Measurements from ENCODE around the gene POP7.
A peak's percentile ranks its signal among the peaks of the same experiment; 100 is the strongest.
"Not testable (repeated sequence)": the region's sequence is repeated elsewhere in the genome, so short reads cannot be mapped to it uniquely, and the experiment has no call there.

Gene POP7

DNA sequence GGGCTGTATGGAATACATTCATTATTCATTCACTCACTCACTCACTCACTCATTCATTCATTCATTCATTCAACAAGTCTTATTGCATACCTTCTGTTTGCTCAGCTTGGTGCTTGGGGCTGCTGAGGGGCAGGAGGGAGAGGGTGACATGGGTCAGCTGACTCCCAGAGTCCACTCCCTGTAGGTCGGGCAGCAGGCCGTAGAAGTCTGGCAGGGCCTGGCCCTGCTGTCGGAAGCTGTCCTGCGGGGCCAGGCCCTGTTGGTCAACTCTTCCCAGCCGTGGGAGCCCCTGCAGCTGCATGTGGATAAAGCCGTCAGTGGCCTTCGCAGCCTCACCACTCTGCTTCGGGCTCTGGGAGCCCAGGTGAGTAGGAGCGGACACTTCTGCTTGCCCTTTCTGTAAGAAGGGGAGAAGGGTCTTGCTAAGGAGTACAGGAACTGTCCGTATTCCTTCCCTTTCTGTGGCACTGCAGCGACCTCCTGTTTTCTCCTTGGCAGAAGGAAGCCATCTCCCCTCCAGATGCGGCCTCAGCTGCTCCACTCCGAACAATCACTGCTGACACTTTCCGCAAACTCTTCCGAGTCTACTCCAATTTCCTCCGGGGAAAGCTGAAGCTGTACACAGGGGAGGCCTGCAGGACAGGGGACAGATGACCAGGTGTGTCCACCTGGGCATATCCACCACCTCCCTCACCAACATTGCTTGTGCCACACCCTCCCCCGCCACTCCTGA, 16.7 kb downstream of the POP7 start:
- Mint-ChIP-seq H3K4me1 (ENCODE audit: low read depth) (peaks cover 6% of the 10 kb centered on the region), H3K27me3 (peaks cover 28% of the 10 kb centered on the region), H3K9me3 (ENCODE audit: low read depth) (no peaks in the 10 kb centered on the region), H3K27ac (no peak overlapping the region), H3K4me3 (no peak overlapping the region), H3K36me3 (peaks cover 8% of the 10 kb centered on the region)

DNA sequence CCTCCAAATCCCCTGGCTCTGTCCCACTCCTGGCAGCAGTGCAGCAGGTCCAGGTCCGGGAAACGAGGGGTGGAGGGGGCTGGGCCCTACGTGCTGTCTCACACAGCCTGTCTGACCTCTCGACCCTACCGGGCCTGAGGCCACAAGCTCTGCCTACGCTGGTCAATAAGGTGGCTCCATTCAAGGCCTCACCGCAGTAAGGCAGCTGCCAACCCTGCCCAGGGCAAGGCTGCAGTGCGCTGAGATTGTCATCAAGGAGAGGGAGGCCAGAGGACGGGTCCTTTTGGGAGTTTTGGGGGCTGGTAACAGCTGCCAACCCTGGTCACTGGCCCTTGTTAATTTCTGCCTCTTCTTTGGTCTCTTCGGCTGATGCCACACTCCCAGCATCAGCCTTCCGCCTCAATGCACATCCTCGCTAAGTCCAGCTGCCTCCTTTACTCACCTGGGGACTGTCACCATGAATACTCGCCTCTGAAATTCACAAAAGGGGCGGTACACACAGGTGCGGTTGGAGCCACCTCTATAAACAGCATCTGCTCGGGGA, 17.9 kb downstream of the POP7 start:
- Mint-ChIP-seq H3K9me3 (ENCODE audit: low read depth) (no peaks in the 10 kb centered on the region), H3K27me3 (peaks cover 29% of the 10 kb centered on the region), H3K27ac (no peak overlapping the region), H3K4me1 (ENCODE audit: low read depth) (peaks cover 6% of the 10 kb centered on the region), H3K36me3 (peaks cover 3% of the 10 kb centered on the region), H3K4me3 (no peak overlapping the region)

DNA sequence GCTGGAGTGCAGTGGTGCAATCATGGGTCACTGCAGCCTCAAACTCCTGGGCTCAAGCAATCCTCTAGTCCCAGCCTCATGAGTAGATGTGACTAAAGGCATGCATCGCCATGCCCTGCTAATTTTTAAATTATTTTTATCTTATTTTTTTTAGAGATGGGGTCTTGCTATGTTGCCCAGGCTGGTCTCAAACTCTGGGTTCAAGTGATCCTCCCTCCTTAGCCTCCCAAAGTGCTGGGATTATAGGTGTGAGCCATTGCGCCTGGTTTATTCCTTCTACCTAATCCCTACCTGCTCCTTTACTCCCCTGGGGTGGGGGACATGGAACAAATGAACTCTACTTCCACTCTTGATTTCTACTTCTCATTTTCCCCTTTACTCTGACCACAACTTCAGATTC, 18.4 kb downstream of the POP7 start:
- H3K9me3 Mint-ChIP-seq (ENCODE audit: low read depth); H3K36me3 Mint-ChIP-seq; H3K4me3 Mint-ChIP-seq; H3K27ac Mint-ChIP-seq; H3K4me1 Mint-ChIP-seq (ENCODE audit: low read depth): not testable (repeated sequence)
- H3K27me3 Mint-ChIP-seq, result peaks cover 26% of the 10 kb centered on the region

DNA sequence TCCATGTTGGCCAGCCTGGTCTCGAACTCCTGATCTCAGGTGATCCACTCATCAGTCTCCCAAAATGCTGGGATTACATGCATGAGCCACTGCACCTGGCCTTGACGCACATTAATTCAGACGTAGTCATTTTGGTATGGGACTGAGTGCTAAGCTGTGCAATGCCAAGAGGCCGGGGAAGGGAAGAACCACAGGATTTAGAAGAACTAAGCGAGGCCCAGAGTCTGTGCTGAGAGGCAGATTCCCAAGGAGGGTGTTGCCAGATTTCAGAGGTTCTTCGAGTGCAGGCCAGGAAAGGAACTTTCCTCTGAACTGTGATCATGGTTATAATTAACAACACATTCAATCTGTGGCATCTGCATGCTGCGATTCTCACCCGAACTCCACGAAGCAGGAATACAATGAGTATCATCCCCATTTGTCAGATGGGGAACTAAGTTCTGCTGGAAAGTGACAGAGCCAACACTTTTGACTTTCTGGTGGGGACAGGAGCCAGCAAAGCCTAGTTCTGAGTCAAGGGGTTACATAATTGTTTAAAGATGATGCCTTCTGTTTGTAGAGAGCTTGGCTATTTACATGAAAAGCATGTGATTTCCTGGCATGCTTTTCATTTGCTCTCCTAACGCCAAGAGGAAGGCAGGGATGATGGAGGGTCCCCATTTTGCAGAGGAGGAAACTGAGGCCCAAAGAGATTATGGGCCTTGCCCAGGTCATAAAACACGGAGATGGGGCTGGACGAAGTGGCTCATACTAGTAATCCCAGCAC, 21.3 kb downstream of the POP7 start:
- H3K4me3 Mint-ChIP-seq, result no peak overlapping the region
- no peaks in the 10 kb centered on the region for H3K36me3 Mint-ChIP-seq
- H3K27ac Mint-ChIP-seq, result no peak overlapping the region
- H3K4me1 Mint-ChIP-seq (ENCODE audit: low read depth), result peaks cover 3% of the 10 kb centered on the region
- H3K9me3 Mint-ChIP-seq (ENCODE audit: low read depth), result no peaks in the 10 kb centered on the region
- H3K27me3 Mint-ChIP-seq, result peaks cover 13% of the 10 kb centered on the region

DNA sequence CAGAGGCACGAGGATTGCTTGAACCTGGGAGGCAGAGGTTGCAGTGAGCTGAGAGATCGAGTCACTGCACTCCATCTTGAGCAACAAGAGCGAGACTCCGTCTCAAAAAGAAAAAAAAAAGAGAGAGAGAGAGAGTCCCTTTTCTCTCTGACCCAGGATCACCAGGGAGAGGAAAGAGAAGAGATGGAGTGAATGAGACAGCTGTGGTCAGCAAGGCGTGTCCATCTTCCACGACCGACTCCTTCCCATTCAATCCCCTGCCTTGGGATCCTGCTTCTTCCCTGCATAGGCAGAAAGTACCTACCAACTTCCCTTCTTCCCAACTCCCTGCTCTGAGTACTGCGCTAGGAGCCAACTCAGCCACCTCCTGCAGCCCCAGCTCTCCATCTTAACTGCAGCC, 22.3 kb downstream of the POP7 start:
- peaks cover 3% of the 10 kb centered on the region for H3K4me1 Mint-ChIP-seq (ENCODE audit: low read depth)
- H3K36me3 Mint-ChIP-seq, result no peaks in the 10 kb centered on the region
- no peak overlapping the region for H3K4me3 Mint-ChIP-seq
- peaks cover 6% of the 10 kb centered on the region for H3K27me3 Mint-ChIP-seq
- H3K9me3 Mint-ChIP-seq (ENCODE audit: low read depth), result no peaks in the 10 kb centered on the region
- no peak overlapping the region for H3K27ac Mint-ChIP-seq

DNA sequence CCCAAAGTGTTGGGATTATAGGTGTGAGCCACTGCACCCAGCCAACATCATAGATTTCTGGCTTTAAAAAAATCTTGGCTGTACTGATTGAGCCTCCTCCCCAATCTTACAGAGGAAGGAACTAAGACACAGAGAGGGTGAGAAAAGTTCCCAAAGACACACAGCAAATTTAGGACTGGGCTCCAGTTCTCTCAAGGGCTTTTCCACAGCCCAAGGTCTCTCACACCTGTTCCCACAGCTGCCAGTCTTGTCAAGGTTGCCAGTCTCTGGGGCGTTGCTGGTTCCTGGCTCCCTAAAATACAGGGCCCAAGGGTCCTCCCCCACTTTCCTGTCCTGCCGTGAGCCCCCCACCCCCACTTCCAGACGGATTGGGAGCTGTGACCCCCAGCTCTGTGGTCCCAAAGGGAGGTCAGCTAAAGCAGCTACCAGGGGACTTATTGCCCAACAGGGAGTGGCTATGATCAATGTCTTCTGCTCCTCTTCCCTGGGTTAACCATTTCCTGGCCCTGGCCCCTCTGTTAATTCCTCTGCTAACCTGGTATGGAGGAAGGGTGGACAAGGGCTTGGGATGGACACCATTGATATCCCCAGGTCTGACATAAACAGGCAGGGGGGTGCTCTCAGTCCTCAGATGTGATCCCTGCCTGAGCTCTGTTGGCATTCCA, 24.3 kb downstream of the POP7 start:
- Mint-ChIP-seq H3K36me3 (no peaks in the 10 kb centered on the region), H3K27me3 (peaks cover 3% of the 10 kb centered on the region), H3K4me1 (ENCODE audit: low read depth) (peaks cover 6% of the 10 kb centered on the region), H3K27ac (no peak overlapping the region), H3K4me3 (no peak overlapping the region), H3K9me3 (ENCODE audit: low read depth) (no peaks in the 10 kb centered on the region)

DNA sequence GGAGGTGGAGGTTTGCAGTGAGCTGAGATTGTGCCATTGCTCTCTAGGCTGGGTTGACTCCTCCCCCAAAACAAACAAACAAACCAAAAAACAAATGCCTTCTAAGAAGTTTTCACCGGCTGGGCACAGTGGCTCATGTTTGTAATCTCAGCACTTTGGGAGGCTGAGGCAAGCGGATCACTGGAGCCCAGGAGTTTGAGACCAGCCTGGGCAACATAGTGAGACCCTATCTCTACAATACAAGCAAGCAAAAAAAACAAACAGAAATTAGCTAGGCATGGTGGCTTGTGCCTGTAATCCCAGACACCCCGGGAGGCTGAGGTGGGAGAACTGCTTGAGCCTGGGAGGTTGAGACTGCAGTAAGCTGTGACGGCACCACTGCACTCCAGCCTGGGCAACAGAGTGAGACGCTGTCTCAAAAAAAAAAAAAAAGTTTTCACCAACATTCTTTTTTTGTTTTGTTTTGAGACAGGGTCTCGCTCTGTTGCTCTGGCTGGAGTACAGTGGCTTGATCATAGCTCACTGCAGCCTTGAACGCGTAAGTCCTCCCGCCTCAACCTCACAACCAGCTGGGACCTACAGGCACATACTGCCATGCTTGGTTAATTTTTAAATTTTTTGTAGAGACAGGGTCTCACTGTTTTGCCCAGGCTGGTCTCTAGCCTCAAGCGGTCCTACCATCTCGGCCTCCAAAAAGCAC, 26.2 kb downstream of the POP7 start:
- H3K27me3 Mint-ChIP-seq, result peaks cover 3% of the 10 kb centered on the region
- H3K4me1 Mint-ChIP-seq (ENCODE audit: low read depth), result peaks cover 6% of the 10 kb centered on the region
- H3K4me3 Mint-ChIP-seq, result no peak overlapping the region
- H3K36me3 Mint-ChIP-seq, result no peaks in the 10 kb centered on the region
- no peak overlapping the region for H3K27ac Mint-ChIP-seq
- H3K9me3 Mint-ChIP-seq (ENCODE audit: low read depth), result no peaks in the 10 kb centered on the region

DNA sequence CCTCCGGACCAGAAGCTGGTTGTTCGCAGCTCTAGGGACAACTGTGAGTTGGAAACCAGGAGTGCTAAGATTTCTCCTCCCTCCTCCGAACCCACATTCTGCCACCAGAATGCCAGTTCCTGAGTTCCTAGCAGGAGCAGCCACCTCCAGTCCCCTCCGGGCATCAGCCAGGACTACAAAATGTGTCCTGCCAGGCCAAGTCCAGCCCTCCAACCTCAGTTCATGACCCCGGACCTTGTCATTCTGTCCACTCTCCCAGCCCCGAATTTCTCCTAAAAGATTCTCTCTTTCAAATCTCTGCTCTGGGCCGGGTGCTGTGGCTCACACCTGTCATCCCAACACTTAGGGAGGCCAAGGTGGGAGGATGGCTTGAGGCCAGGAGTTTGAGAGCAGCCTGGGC, 29.8 kb downstream of the POP7 start:
- no peak overlapping the region for H3K4me3 Mint-ChIP-seq
- H3K27ac Mint-ChIP-seq, result no peak overlapping the region
- no peaks in the 10 kb centered on the region for H3K9me3 Mint-ChIP-seq (ENCODE audit: low read depth)
- no peaks in the 10 kb centered on the region for H3K27me3 Mint-ChIP-seq
- peaks cover 6% of the 10 kb centered on the region for H3K4me1 Mint-ChIP-seq (ENCODE audit: low read depth)
- H3K36me3 Mint-ChIP-seq, result no peaks in the 10 kb centered on the region

DNA sequence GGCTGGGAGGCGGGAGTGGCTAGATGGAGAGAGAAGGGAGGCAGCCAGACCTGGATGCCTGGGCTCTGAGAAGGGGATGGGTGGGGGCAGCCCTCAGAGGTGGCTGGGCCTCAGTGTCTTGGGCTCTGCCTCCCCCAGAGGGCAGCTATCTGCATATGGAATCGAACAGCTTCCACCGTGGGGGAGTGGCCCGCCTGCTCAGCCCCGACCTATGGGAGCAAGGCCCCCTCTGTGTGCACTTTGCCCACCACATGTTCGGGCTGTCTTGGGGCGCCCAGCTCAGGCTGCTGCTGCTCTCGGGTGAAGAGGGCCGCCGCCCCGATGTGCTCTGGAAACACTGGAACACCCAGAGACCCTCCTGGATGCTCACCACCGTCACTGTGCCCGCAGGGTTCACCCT, 30.8 kb downstream of the POP7 start:
- Mint-ChIP-seq H3K27ac (no peak overlapping the region), H3K36me3 (no peaks in the 10 kb centered on the region), H3K27me3 (no peaks in the 10 kb centered on the region), H3K4me3 (no peak overlapping the region), H3K4me1 (ENCODE audit: low read depth) (peaks cover 6% of the 10 kb centered on the region), H3K9me3 (ENCODE audit: low read depth) (no peaks in the 10 kb centered on the region)

DNA sequence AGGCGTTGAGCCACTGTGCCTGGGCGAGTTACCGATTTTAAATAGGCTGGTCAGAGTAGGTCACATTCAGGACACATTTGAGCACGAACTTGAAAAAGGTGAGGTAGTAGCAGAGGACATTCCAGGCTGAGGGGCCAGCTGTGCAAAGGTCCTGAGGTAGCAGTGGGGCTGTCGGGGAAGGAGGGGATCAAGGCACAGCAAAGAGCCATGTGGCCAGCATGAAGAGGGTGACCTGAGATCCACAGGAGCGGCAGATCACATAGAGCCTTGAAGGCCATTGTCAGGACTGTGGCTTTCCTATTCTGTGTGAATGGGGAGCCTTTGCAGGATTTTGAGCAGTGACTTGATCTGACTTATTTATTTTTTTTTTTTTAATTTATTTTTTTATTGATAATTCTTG, 34.0 kb downstream of the POP7 start:
- Mint-ChIP-seq H3K27ac (no peak overlapping the region), H3K36me3 (no peaks in the 10 kb centered on the region), H3K9me3 (ENCODE audit: low read depth) (no peaks in the 10 kb centered on the region), H3K27me3 (no peaks in the 10 kb centered on the region), H3K4me1 (ENCODE audit: low read depth) (no peaks in the 10 kb centered on the region), H3K4me3 (no peak overlapping the region)

DNA sequence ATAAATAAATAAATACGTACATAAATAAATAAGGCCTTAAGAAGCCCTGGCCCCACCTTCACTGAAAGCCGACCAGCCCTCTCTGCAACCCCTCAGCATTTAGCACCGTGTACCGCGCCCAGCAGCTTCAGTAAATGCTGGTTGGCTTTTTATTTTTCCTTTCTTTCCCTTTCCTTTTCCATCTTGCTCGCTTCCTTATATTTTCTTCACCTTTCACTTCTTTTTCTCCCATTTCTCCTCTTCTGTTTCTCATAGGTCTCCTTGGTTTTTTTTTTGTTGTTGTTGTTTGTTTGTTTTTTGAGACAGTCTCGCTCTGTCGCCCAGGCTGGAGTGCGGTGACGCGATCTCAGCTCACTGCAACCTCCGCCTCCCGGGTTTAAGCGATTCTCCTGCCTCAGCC, 38.7 kb downstream of the POP7 start:
- Mint-ChIP-seq H3K27me3 (peaks cover 2% of the 10 kb centered on the region), H3K4me3 (no peak overlapping the region), H3K27ac (no peak overlapping the region), H3K36me3 (no peaks in the 10 kb centered on the region), H3K9me3 (ENCODE audit: low read depth) (no peaks in the 10 kb centered on the region), H3K4me1 (ENCODE audit: low read depth) (no peaks in the 10 kb centered on the region)

DNA sequence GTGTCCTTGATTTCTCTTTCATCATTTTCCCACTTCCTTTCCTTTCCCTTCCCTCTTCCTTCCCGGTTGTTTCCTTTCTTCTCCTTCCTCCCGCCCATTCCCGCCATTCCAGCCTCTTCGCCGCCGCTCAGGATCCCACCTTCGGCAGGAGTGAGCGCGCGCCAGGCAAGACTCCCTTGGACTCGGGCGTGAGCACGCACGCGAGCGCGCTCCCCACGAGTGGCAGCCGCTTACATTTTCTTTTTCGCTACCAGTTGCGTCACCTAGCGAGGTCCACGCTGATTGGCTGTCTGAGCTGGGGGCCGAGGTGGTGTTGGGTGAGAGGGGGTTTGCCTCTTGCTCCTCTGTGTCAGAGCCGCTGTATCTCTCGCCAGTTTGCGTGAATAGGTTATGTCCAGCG, 39.3 kb downstream of the POP7 start:
- Mint-ChIP-seq H3K27me3 (peaks cover 2% of the 10 kb centered on the region), H3K4me3 (peak overlapping the region; percentile 69), H3K36me3 (no peaks in the 10 kb centered on the region), H3K27ac (no peak overlapping the region), H3K9me3 (ENCODE audit: low read depth) (no peaks in the 10 kb centered on the region), H3K4me1 (ENCODE audit: low read depth) (no peaks in the 10 kb centered on the region)

DNA sequence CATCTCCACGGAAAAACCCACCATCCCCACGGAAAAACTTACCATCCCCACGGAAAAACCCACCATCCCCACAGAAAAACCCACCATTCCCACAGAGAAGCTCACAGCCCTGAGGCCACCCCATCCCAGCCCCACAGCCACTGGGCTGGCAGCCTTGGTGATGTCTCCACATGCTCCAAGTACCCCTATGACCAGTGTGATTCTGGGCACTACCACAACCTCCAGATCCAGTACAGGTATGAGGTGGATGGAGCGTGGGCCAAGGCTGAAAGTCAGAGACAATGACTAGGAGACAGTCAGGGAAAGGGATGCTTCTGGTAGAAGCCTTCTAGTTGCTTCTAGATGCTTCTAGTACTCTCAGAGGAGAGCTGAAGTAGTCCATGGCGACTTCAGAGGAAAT, 47.1 kb downstream of the POP7 start:
- Mint-ChIP-seq H3K27ac (no peak overlapping the region), H3K36me3 (no peaks in the 10 kb centered on the region), H3K4me3 (no peak overlapping the region), H3K4me1 (ENCODE audit: low read depth) (no peaks in the 10 kb centered on the region), H3K27me3 (peaks cover 9% of the 10 kb centered on the region), H3K9me3 (ENCODE audit: low read depth) (no peaks in the 10 kb centered on the region)

DNA sequence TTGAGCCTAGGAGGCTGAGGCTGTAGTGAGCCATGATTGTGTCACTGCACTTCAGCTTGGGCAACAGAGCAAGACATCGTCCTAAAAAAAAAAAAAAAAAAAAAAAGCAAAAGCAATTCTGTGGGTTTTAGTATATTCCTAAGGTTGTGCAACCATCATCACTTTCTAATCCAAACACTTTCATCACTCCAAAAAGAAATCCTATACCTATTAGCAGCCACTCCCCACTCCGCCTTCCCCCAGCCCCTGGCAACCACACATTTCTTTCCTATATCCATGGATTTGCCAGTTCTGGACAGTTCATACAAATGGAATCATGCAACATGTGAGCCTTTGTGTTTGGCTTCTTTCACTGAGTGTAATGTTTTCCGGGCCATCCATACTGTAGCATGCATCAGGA, 47.8 kb downstream of the POP7 start:
- H3K27ac Mint-ChIP-seq, result no peak overlapping the region
- no peaks in the 10 kb centered on the region for H3K9me3 Mint-ChIP-seq (ENCODE audit: low read depth)
- no peak overlapping the region for H3K4me3 Mint-ChIP-seq
- no peaks in the 10 kb centered on the region for H3K36me3 Mint-ChIP-seq
- H3K27me3 Mint-ChIP-seq, result peaks cover 7% of the 10 kb centered on the region
- H3K4me1 Mint-ChIP-seq (ENCODE audit: low read depth), result no peaks in the 10 kb centered on the region

Measured in activated naive CD8-positive, alpha-beta T cell (primary cell).